NCI-H128 (cell line): ENCODE data around the gene RNU2-1.
"Not testable (repeated sequence)": the region's sequence is repeated elsewhere in the genome, so short reads cannot be mapped to it uniquely, and the experiment has no call there.

Experiments
- DNase-seq: peaks from one replicate; lab custom pipeline; 2025; ENCODE audit not compliant: unreplicated experiment; lab: John Stamatoyannopoulos, UW

Gene RNU2-1

DNA sequence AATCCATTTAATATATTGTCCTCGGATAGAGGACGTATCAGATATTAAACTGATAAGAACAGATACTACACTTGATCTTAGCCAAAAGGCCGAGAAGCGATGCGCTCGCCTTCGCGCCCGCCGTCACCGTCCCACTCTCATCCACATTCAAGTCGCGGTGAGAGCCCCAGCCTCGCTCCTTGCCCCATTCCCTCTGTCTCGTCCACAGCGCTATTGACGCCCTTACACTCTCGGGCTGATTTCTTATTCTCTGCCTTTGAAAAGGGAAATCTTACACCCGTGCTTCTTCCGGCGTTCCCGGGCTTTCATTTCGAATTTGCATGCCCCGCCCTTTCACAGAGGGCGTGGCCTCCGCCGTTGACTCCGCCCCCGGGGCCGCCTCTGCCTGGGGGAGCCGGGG is at the start of gene RNU2-1:
RNU2-1 (minus strand) TSS at position 101 of the 400 bp plus-strand sequence.
- not testable (repeated sequence) for DNase-seq

DNA sequence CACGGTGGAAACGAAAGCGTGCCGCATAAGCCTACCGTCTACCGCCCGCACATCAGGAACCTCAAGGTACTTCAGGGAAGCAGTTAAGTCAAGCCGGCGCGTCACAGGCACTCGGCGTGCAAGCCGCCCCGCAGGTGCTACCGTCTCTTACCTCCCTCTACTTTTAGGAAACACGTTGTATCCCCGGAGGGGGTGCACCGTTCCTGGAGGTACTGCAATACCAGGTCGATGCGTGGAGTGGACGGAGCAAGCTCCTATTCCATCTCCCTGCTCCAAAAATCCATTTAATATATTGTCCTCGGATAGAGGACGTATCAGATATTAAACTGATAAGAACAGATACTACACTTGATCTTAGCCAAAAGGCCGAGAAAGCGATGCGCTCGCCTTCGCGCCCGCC is 39.1 kb upstream of the RNU2-1 start:
- not testable (repeated sequence) for DNase-seq

GRCh38 chr17:43272483-43272882 is 38.7 kb upstream of the RNU2-1 start:
- not testable (repeated sequence) for DNase-seq

- DNase-seq = not testable (repeated sequence)
Measured at GRCh38 chr17:43270552-43271504, 37.1 kb upstream of the RNU2-1 start.

- DNase-seq = not testable (repeated sequence)
Measured at GRCh38 chr17:43246456-43246855, 12.7 kb upstream of the RNU2-1 start.

- not testable (repeated sequence) for DNase-seq
Measured at GRCh38 chr17:43240596-43241352, 7.0 kb upstream of the RNU2-1 start.

DNA sequence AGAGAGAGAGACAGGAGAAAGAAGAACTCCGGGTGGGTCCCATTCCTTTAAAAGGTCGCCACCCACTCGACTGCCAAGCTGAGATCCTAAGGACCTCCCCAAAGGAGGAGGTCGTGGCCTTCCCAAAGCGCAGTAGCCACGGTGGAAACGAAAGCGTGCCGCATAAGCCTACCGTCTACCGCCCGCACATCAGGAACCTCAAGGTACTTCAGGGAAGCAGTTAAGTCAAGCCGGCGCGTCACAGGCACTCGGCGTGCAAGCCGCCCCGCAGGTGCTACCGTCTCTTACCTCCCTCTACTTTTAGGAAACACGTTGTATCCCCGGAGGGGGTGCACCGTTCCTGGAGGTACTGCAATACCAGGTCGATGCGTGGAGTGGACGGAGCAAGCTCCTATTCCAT is 5.8 kb upstream of the RNU2-1 start:
- not testable (repeated sequence) for DNase-seq

- DNase-seq = not testable (repeated sequence)
Measured at GRCh38 chr17:43233263-43233662, 514 bp downstream of the RNU2-1 start.

DNA sequence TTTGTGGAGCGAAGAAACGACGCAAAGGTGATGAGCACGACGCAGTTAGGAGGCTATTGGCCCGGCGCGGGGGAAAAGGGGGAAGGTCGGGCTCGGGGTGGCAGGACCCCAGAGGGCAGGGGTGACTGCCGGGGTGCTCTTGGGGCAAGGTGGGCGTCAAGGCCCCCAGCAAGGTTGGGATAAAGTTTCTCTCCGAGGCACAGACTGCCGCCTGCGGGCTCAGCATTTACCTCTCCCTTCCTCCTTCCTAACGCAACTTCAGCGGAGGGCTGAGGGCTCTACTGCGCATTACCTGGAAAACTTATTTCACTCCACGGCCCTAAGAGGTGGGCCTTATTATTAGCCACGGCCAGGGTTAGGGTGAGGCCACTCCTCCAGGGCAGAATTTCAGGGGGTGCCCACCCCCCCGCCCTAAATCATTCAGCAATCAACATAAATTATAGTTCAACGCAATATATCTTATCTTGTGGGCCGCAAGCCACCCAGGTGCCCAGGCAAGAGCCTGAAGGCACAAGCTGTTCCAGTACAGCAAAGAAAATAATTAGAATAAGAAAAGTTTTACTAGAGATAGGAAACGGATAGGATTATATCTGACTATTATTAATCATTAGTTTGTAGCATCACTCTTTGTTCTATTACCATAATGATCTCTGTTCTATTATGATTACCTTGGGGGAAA is 1.6 kb downstream of the RNU2-1 start:
- not testable (repeated sequence) for DNase-seq

DNA sequence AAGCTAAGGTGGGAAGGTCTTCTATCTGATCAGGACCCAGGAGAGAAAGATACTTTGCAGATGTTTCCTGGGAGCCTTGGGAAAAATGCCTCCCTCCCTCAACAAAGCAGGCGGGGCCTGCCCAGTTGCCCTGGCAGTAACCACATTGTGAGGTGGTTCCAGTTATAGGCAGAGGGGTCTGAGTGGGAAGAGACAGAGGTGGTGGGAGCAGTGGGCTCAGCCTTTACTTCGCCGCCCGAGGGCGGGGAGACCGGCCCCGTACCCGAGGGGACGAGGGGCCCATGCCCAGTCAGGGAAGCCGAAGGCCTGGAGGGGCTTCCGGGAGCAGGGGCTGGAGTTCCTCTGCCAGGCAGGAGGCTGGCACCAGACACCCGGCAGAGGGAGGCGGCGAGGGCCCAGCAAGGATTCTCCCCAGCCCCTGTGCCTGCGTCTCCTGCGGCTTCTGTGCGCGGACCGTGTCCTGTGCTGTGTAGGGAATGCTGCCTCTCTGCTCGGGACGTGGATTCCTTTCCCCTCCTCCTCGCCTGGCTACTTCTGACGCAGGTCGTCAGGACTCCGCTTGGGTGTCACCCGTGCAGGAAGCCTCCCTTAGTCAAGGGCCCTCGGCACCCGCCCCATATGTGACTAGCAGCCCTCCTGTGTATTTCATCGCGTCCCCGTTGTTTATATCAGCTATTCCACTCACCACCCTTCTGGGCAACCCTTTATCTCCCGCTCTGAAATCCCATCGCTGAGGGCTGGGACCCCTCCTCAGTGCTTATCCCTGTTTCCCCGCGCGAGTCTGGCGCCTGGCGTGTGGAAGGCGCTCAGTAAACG is 2.4 kb downstream of the RNU2-1 start:
- not testable (repeated sequence) for DNase-seq

DNA sequence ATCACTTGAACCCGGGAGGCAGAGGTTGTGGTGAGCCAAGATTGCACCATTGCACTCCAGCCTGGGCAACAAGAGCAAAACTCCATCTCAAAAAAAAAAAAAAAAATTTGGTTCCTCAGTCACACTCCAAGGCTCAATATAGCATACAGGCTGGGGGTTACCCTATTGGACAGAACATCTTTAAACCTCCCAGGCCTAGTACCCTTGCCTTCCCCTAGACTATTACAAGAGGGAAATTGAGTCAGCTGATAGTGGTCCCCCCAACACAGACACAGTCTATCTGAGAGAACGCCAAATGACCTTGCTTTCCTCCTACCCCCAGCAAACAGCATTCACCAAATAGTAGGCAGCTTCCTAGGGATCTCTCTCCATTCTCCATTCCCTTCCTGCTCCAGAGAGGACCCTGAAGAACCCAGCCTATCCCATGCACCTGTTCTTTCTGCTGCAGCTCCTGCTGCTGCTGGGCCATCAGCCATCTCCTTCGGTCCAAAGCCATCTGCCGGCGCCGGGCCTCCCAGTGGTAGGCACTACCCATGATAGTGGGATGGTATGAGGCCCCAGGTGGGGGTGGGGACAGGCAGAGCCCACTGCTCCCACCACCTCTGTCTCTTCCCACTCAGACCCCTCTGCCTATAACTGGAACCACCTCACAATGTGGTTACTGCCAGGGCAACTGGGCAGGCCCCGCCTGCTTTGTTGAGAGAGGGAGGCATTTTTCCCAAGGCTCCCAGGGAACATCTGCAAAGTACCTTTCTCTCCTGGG is 5.6 kb downstream of the RNU2-1 start, which contains the start of gene CCDC200:
CCDC200 (minus strand) TSS at position 604 of the 763 bp plus-strand sequence; CDS start at position 535, 69 bp downstream.
- not testable (repeated sequence) for DNase-seq

DNA sequence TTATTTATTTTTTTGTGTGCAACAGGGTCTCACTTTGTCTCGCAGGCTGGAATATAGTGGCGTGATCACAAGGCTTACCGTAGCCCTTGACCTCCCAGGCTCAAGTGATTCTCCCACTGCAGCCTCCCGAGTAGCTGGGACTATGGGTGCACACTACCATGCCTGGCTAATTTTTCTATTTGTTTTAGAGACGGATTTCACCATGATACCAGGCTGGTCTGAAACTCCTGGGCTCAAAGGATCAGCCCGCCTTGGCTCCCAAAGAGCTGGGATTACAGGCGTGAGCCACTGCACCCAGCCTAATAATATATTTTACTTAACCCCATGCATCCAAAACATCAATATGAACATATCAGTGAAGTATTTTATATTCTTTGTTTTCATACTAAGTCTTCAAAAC is 7.4 kb downstream of the RNU2-1 start:
- DNase-seq = no peak

- no peak for DNase-seq
Measured at GRCh38 chr17:43224146-43224705, 9.6 kb downstream of the RNU2-1 start.

- no peak for DNase-seq
Measured at GRCh38 chr17:43220511-43221125, 13.2 kb downstream of the RNU2-1 start.

GRCh38 chr17:43219746-43220380 is 13.9 kb downstream of the RNU2-1 start:
- DNase-seq = no peak

GRCh38 chr17:43219001-43219400 is 14.8 kb downstream of the RNU2-1 start:
- no peak for DNase-seq

DNA sequence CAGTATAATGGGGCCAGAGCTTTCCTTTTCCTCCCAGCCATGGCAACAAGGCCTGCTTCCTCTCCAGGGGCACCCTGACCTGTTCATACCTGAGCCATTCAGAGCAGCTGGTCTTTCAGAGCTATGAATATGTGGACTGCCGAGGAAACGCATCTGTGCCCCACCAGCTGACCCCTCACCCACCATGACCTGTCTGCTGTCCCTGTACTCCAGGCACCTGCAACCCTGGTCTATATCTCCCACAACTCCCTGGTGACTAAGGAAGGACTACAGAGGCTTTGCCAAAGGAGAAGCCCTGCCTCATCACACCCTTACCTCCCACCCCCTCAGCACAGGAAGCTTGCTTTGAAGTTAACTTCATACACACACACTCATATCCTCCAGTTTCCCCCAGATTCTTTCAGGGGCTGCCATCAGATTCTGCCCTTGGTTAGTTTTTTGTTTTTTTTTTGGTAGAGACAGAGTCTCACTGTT is 16.1 kb downstream of the RNU2-1 start:
- DNase-seq = no peak
